Tibial nerve (tissue), 4 donors: ENCODE measurements around the gene MAN2A2.

Experiments used
- EP300 ChIP-seq, 2 donors: sonication (generic); formaldehyde crosslinking; IDR thresholded peaks; one replicate each; pipeline ENCODE4 v1.6.1; 2017; ENCODE audit warnings: antibody characterized with exemption in 2 of 2, mild to moderate bottlenecking in 1 of 2
- POLR2A ChIP-seq, 2 donors: fragments of 450-650 bp; IDR thresholded peaks; one replicate each; pipeline ENCODE4 v1.6.1; 2017; ENCODE audit warnings: antibody characterized with exemption in 2 of 2, mild to moderate bottlenecking in 2 of 2, moderate library complexity in 2 of 2
- TF ChIP-seq, protein P1 (sequence below), 5 experiments: fragments of 200-600 bp in 3 of 5; fragments of 450-650 bp in 2 of 5; sonication (generic) in 3 of 5; IDR thresholded peaks; one replicate each; pipeline ENCODE4 v1.5.1; 2016 to 2019; ENCODE audit warnings: antibody characterized with exemption in 5 of 5, mild to moderate bottlenecking in 3 of 5, moderate library complexity in 2 of 5

DNA sequence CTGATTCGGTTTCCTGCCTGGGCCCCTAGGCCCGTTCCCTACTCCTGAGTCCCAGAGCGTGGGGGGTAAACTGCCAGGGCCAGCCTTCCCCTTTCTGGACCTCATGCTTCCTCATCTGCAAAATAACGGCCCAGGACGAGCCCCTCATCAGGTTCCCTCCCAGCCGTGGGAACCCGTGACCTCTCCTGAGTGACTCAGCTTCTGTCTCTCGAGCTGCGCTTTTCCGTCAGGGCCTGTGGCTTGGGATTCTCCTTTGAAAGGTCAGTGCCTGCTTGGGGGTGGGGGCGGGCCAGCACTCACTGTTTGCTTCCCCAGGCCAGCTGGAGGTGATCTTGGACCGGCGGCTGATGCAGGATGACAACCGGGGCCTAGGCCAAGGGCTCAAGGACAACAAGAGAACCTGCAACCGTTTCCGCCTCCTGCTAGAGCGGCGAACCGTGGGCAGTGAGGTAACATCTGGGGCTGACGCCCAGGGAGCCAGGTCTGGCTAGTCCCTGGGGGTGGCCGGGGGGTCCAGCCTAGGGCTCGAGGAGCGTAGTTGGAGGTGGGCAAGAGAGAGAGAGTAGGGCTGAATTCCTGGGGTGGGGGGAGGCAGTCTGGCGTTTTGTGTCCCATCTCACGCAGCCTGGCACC is 12.8 kb downstream of the MAN2A2 start:
- TF ChIP-seq, protein P1, sequence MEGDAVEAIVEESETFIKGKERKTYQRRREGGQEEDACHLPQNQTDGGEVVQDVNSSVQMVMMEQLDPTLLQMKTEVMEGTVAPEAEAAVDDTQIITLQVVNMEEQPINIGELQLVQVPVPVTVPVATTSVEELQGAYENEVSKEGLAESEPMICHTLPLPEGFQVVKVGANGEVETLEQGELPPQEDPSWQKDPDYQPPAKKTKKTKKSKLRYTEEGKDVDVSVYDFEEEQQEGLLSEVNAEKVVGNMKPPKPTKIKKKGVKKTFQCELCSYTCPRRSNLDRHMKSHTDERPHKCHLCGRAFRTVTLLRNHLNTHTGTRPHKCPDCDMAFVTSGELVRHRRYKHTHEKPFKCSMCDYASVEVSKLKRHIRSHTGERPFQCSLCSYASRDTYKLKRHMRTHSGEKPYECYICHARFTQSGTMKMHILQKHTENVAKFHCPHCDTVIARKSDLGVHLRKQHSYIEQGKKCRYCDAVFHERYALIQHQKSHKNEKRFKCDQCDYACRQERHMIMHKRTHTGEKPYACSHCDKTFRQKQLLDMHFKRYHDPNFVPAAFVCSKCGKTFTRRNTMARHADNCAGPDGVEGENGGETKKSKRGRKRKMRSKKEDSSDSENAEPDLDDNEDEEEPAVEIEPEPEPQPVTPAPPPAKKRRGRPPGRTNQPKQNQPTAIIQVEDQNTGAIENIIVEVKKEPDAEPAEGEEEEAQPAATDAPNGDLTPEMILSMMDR (IDR thresholded peaks at IDR 0.05) = no peak
- TF ChIP-seq POLR2A (IDR thresholded peaks at IDR 0.05) (no peak), EP300 (IDR thresholded peaks at IDR 0.05) (no peak)
